Subcutaneous adipose tissue (tissue), 4 donors: ENCODE results near the gene SLC7A4. TPM values are rescaled to one million over a fixed set of nuclear protein-coding genes. Genes with fewer than 3 reads are reported as not detected.

Experiments used
- total RNA-seq, 4 donors: library from RNA; depleted of rRNA; stranded (reverse); fragments of >200 nt; gene quantifications; one replicate each; pipeline ENCODE4 v1.1.0, GENCODE V29; 2016
- TF ChIP-seq, protein P1 (sequence below): fragments of 450-650 bp; IDR thresholded peaks from one replicate; pipeline ENCODE4 v1.5.1; 2016; ENCODE audit warnings: low read depth, mild to moderate bottlenecking, control low read depth, antibody characterized with exemption, moderate library complexity

Gene SLC7A4
- total RNA-seq, 4 donors from 2014 or later: 0.94 to 4.4 (median 2.1) TPM

DNA sequence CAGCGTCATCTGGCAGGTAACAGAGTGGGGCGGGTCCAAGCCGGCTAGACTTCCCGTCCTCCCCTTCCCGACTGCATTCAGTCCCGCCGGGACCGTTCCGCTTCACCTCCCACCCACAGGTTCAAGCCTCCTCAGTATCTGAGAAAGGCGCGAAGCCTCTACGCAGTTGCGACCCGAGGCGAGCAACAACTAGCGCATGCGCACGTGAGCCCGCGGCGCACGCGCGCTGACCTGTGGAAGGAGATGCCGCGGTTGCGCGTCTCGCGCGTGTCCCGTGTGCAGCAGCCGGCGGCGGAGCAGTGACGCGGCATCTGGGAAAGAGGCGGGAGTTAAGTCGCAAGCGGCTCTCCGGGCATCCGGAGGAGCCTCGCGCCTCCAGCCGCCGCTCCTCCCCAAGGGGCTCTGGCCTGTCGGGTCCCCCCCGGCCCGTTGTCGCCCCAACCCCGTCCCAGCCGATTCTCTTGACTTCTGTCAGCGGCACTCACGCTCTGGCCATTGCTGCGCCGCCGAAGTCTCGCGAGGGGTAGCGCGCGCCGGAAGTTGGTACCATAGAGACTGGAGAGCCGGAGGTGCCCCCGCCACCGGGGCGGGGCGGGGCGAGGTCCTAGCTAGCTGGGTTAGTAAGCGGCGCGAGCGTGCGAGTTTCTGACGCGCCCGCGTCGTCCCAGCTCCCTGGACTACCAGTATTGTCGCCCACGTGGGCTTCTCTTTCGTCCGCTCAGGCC lies 30.6 kb downstream of the SLC7A4 start, which contains the start of gene THAP7:
Gene THAP7, minus strand, starts transcription at position 518 of the 725 bp plus-strand sequence. Its CDS starts 207 bp downstream, at position 311.
- TF ChIP-seq, protein P1, sequence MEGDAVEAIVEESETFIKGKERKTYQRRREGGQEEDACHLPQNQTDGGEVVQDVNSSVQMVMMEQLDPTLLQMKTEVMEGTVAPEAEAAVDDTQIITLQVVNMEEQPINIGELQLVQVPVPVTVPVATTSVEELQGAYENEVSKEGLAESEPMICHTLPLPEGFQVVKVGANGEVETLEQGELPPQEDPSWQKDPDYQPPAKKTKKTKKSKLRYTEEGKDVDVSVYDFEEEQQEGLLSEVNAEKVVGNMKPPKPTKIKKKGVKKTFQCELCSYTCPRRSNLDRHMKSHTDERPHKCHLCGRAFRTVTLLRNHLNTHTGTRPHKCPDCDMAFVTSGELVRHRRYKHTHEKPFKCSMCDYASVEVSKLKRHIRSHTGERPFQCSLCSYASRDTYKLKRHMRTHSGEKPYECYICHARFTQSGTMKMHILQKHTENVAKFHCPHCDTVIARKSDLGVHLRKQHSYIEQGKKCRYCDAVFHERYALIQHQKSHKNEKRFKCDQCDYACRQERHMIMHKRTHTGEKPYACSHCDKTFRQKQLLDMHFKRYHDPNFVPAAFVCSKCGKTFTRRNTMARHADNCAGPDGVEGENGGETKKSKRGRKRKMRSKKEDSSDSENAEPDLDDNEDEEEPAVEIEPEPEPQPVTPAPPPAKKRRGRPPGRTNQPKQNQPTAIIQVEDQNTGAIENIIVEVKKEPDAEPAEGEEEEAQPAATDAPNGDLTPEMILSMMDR: no peak

DNA sequence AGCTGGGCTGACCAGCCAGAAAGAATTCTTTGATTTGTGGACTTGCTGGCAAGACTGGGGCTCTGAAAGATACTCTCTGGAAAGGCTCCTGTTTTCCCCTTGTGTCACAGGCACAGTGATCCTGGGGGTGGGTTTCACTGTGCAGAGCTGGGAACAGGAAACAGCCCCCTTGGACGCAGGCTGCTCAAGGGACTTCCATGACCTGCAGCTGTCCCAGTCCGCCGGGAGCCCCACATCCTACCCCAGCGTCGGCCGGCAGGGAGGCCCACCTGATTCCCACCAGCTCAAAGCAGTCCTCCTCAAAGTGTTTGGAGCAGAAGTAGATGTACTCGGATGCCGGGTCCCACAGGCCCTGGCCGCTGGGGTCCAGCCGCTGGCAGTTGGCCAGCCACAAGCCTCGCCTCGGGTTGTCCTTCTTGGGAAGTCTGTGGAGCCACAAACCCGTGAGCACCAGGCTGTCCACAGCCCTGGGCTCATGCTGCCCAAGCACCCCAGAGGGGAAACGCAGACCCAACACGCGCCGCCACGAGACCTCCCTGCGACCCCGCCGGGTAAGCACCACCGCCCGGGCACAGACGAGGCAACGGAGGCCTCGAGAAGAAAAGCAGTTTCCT lies 31.3 kb downstream of the SLC7A4 start:
- TF ChIP-seq, protein P1: no peak

DNA sequence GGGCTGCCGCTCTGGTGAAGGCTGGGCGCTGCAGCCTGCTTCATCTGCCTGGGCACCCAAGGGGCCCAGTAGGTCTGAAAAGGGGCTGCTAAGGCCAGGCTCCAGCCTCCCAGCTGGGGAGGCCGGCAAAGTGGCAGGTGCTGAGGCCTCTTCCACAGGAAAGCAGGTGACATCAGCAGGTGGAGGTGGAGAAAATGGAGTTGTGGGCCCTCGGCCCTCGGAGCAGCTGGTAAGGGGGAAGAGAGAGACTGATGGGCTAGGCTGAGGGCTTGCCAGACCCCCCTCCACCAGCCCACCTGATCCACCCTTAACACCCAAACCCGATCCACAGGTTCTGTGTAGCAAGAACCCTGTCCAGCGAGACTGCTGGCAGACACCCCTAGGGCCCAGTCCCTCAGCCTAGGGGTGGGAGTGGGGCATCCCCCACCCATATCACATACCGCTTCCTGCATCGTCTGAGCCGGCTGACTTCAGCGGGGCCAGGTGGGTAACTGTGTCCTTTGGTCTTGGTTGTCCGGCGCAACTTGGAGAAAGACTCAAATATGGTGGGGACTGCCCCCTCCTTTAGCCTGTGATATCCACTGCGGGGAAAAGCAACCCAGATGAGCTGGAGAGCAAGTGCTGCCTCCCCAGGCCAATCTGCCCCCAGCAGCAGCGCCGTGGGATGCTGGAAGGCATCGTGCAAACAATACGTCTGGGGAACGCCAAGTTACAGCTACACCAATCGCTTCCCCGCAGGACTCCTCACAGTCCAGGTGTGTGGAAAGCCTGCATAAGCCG lies 32.0 kb downstream of the SLC7A4 start:
- TF ChIP-seq, protein P1: no peak

DNA sequence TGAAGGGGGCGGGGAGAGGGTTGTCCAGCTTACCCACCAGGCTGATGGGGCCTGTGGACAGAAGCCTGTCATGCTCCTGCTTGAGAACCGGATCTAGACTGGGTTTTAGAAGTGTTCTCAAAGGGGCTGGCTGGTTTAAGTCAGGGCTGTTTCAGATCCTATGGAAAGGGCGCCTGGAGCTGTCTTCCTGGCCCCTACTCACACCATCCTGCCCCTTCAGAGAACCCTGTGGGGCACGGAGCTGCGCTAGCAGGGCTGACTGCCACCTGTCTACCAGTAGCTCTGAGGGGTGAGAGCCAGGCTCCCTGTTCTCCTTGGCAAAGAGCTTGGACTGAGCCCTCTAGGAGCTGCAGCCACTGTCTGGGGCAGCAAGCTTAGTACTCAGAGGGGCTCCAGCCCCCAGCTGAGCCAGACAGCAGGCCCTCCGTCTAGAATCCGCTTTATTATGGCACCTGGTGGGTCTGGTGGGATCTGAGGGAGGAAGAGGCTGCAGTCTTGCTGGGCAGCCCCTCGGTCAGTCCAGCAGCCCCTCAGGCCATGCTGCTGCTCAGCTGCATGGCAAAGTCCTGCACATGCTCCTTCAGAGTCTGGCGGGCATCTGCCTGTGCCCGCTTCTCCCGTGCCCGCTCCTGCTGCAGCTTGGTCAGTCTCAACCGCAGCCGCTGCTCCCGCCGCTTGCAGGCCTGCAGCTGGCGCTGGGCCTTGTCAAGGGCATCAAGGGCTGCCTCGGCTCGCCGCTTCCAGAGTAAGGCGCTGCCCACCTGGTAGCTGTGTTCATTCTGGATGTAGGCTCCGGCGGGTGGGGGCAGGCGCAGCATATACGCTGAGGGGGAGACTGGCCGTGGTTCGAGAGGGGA lies 32.8 kb downstream of the SLC7A4 start:
- TF ChIP-seq, protein P1: no peak

DNA sequence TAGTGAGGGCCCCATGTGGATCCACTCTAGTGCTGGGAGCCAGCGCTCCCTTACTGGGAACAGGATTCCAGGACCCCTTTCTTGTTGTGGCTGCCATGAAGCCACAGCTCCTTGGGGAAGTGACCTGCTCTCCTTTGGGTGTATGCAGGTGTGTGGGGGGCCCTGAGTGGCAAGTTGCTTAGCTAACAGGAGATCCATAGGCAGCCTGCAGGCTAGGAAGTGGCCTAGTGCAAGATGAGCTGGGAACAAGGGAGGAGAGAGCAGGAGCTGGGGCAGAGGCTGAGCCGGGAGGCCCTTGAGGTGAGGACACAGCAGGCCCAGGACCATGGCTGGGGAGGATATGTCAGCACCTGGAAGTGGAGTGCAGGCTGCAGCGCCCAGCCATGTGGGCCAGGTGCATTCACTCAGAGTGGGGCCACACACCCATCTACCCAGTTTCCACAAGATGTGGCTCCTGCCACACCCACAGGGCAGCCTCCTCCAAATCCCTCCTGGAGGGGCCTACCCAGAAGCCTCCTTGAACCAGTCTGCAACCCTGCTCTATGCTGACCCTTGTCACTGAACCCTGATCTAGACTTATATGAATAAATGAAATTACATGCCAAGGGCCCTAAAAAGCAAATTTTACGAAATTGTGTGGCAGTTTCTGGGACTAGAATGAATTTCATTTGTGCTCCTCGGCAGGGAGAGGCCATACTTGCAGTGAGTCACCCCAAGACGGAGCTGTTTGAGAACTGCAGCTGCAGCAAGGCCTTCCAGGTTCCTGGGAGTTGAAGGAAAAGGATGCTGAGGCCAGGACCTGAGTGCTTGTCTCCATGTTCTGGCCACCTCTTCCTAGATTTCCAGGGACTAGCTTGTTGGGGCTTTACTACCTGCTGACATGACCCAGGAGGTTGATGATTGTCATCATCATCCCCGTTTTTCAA lies 33.7 kb downstream of the SLC7A4 start:
- TF ChIP-seq, protein P1: no peak

DNA sequence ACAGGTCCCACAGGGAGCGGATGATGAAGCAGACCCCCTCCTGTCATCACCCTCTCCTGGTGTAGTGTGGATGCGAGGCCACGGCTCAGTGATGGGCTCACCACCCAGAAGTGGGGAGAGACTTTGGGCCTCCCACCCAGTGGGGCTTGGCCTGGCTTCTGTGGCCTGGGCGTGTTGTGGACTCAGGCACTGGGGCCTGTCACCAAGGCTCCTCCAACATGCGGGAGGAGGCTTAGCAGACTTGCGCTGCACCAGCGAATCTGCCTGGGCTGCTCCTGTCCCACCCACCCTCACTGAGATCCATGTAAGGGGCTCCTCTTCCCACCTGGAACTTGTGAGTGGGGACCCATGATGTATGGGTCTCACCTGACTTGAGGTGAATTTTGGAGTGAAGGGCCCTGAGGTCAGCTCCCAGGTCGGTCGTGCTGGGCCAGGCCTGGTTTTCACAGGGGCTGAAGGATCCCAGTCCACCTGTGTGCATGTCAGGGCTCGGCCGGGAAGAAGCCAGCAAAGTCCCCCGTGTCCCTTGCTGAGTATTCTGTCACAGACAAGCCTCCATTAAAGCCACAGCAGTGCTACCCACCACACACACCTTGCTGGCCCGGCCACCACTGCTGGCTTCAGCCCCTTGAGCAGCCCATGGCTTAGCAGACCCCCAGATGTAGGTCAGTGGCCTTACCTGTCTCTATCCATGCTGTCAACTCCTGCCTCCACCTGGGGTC lies 34.7 kb downstream of the SLC7A4 start:
- TF ChIP-seq, protein P1: no peak
